ENCODE data around the gene ZNF236.

ZNF236 gene

GRCh38 chr18:76992226-76993084 is 170.1 kb downstream of the ZNF236 start:
- DNase-seq, result no peak

DNA sequence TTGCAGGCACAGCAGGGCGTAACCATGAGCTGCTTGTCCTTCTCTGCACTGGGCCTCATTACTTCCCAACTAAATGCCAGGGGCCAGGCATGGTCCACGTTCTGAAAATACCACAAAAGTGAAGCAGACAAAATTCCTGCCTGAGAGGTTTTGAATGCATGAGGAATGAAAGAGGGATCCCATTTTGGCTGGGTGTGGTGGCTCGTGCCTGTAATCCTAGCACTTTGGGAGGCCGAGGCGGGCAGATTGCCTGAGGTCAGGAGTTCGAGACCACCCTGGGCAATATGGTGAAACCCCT is 170.7 kb downstream of the ZNF236 start:
- no peak for DNase-seq

DNA sequence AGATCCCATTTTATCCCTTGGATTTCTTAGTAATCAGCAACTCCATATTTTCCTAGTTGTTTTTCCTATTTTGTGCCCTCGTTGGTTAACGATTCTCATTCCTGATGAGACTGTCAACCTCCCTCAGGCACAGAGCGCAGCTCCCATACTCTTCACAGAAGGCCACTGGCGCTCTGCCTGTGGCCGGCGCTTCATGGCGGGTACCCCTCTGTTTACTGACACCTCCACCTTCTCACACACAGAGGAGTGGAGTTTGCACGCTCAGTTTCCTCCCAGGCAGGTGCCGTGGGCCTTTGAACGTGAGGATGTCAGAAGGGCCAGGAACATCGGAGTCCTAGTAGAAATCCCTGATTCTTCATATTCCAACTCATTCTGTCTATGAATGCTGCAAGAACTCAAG is 171.2 kb downstream of the ZNF236 start:
- no peak for DNase-seq

DNA sequence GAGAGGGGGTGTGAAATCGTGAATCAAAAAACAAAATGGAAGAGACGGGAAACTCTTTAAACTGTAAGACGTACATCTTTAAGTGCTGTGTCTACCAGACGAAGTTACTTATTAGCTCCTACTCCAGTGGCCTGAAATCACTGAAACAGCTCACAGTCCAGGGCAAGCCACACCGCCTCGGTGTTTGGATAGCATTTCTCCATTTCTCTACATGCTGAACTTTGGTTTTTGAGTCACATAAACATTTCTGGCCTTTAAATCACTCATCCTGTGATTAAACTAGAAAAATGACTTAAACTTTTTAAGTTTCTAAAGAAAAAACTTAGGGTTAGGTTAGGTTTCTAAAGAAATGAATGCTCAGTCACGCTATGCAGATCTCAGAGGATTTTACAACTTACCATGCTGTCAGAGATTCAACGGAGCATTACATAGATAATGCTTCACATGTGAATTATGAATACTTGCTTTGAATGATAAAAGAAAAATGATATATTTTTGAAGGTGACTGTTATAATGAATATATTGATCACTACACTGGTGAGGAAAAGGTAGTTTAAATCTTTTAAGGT is 171.8 kb downstream of the ZNF236 start:
- DNase-seq, result no peak

DNA sequence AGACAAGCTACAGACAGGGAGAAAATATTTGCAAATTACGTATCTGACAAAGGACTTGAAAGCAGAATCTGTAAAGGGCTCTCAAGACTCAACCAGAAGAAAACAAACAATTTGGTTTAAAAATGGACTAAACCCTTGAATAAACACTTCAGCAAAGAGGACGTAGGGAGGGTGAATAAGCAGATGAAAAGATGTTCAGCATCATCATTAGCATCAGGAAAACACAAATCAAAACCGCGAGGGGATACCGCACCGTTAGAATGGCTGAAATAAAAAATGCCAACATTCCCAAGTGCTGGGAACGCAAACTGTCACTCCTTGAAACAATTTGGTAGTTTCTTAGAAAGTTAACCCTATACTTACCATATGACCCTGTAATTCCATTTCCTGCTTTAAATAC is 173.5 kb downstream of the ZNF236 start:
- no peak for DNase-seq

- no peak for DNase-seq
These were observed 174.1 kb downstream of the ZNF236 start for GRCh38 chr18:76996429-76996828.

GRCh38 chr18:76997951-76998808 is 175.8 kb downstream of the ZNF236 start:
- no peak for DNase-seq

GRCh38 chr18:76999077-76999476 is 176.7 kb downstream of the ZNF236 start:
- no peak for DNase-seq

DNA sequence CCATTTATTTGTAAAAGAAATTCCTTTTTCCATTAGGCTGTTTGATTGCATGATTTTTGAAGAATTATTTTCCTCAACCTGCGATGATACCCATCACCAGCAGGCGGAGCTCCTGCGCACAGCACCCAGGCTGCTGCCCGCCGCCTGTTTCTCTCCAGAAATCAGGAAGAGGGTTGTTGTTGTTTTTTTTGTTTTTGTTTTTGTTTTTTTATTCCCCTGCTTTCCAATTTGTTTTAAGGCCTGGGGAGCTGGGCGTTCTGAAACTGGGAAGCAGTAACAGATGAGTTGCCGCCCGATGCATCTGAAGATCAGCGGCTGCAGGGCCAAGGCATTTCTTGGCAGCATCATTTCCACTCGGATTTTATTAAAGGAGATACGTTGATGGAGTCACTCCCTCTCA is 178.2 kb downstream of the ZNF236 start:
- peak; percentile 38 for DNase-seq

GRCh38 chr18:77001041-77001440 is 178.7 kb downstream of the ZNF236 start:
- DNase-seq, result no peak

DNA sequence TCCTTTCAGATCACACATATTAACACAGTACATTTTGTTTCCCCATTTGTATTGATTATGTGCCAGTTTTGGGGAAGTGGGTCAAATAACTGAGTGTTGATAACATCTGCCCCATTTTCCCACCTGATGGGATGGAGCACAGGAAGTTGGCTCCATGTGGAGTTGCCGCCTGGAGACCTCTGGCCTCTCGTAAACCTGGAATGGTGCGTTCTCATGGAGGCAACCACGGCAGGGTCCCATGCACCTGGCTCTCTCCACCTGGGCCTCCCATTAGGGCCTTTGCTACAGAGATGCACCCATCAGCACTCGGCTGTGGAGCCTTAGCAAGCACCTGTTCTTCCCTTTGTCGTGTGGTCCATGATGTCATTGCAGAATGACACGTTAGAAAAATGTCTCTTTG is 179.6 kb downstream of the ZNF236 start:
- DNase-seq, result no peak

DNA sequence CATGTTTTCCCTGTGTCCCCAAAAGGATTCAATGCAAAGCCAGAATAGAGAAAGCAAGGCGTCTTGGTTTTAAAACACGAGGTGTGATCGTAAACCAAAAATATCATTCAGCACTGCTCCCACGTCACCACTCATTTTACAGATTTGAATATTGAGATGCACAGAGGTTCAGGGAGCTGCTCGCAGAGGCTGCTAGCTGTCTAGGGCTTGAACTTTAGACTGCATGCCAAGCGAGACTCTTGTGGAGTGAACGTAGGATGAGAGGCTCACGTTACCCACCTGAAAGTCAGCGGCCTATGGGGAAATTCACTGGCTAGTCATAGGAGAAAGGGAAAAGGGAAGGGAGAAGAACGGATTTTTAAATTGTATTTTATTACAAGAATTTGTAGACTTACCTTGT is 180.1 kb downstream of the ZNF236 start:
- no peak for DNase-seq

DNA sequence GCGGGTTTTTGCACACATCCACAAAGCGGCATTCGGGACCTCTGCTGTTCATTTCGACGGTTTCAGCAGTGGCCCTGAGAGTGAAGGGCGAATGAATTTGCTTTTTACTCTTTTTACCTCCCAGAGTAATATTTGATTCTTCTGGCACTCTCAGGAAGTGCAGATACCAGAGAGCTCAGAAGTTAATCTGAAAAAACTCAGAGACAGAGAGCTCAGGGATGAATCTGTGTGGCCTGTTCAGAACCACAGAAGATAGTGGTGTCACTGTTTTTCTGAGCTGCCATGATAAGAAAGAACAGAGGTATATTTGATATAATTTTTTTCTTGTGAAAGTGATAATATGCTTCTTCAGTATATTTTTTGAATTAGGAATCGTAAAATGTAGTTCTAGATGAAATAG is 181.0 kb downstream of the ZNF236 start:
- DNase-seq, result no peak

- DNase-seq, result peak; percentile 34
These were observed 182.4 kb downstream of the ZNF236 start for GRCh38 chr18:77004555-77005380.

- DNase-seq, result no peak
These were observed 183.4 kb downstream of the ZNF236 start for GRCh38 chr18:77005651-77006195.

- DNase-seq, result no peak
These were observed 184.2 kb downstream of the ZNF236 start for GRCh38 chr18:77006305-77007175.

- no peak for DNase-seq
These were observed 184.9 kb downstream of the ZNF236 start for GRCh38 chr18:77007251-77007650.

DNA sequence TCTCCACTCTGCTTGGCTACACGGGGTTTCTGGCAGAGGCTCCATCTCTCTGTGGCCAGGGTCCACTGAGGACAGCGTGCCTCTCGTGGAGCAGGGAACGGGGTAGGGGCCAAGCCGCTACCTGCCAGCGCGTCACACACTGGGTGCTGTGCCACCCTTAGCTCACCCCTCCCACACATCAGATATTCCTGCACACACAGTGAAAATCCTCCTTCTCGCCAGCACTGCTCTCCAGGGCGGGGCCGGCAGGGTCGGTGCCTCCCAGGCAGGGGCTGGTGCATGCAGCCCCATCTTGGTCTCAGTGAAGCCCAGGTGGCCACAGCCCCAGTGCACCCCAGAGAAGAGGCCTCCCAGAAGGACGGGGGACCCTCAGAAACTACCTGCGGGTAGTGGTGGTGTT is 185.6 kb downstream of the ZNF236 start:
- DNase-seq, result no peak

DNA sequence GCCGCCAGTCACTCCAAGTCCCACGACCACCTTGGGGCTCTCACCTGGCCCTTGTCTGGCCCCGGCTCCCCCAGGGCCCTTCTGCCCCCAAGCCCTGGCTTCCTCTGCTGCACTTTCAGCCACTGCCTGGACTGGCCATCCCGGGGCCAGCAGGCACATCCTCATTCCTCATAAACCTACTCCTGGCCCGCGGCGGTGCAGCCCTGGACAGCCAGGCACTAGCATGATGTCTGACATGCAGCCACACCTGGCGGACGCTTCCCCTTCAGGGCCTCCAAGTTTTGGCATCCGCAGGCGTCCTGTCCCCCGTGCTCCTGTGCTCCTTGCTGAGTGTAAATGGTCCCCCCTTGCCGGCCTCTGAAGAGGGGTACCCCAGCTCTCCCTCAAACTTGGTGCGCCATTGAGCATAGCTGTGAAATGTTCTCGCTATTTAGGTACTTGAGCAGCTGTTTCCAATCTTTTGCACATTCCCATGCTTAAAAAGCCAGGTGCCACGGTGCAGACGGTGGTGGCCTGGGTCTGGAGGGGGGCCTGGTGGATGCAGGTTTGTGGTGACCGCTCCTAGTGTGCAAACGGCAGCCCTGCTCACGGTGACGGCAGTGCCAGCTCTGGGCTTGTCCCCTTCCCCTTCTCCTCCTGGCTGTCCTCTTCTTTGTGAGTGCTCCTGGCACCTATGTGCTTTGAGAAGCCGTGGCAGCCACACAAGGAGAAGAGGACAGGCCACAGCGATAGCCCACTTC is 186.4 kb downstream of the ZNF236 start:
- DNase-seq, result no peak

DNA sequence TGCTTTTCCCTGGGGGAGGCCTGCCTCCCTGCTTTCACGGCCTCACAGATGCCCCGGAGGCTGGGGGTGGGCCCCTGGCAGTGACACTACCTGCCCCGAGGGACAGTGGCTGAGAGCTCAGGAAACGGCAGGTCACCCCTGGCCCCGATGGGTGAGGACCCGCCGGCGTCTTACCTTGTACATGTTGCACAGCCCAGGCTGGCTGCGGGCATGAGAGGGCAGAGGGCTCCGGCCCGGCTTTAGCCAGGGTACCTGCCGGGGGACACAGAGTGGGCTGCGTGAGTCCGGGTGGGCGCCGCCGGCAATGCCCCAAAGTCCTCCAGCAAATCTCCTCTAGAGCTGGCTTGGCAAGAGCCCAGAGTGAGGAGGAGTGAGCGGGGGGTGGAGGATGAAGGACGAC is 187.3 kb downstream of the ZNF236 start:
- DNase-seq, result no peak

- DNase-seq, result no peak
These were observed 189.8 kb downstream of the ZNF236 start for GRCh38 chr18:77012120-77012519.
